Right renal cortex interstitium (tissue), 3 donors: ENCODE data around the gene CRIP3. TPM values are rescaled to one million over a fixed set of nuclear protein-coding genes. Genes with fewer than 3 reads are reported as not detected.

Source experiments
- DNase-seq, 3 donors: peaks; one replicate each; pipeline ENCODE4 v3.0.0-alpha.2; 2013; ENCODE audit warnings: low read depth in 3 of 3, low spot score in 2 of 3
- polyA plus RNA-seq, 3 donors: library from polyadenylated mRNA; unstranded; fragments of 120-200 nt; gene quantifications; one replicate each; pipeline ENCODE4 v1.2.1, GENCODE V29; 2013; ENCODE audit not compliant: insufficient read length in 3 of 3

Gene CRIP3
- polyA plus RNA-seq, 3 donors = 2.6 to 3.2 (median 2.8) TPM

- DNase-seq = no peak
Observed at GRCh38 chr6:43290905-43291355, 17.7 kb downstream of the CRIP3 start.

GRCh38 chr6:43290339-43290904, 18.2 kb downstream of the CRIP3 start:
- DNase-seq = no peak

GRCh38 chr6:43287717-43288679, 20.6 kb downstream of the CRIP3 start:
- no peak for DNase-seq

- no peak for DNase-seq
Observed at GRCh38 chr6:43286980-43287716, 21.5 kb downstream of the CRIP3 start.

GRCh38 chr6:43286456-43286979, 22.1 kb downstream of the CRIP3 start:
- no peak for DNase-seq

- no peak for DNase-seq
Observed at GRCh38 chr6:43285832-43286231, 22.8 kb downstream of the CRIP3 start.

- no peak for DNase-seq
Observed at GRCh38 chr6:43284991-43285781, 23.4 kb downstream of the CRIP3 start.

- no peak for DNase-seq
Observed at GRCh38 chr6:43283905-43284304, 24.7 kb downstream of the CRIP3 start.

- DNase-seq = no peak
Observed at GRCh38 chr6:43283514-43283901, 25.1 kb downstream of the CRIP3 start.

- no peak for DNase-seq
Observed at GRCh38 chr6:43282636-43283513, 25.8 kb downstream of the CRIP3 start.

- DNase-seq = no peak
Observed at GRCh38 chr6:43282060-43282459, 26.6 kb downstream of the CRIP3 start.

GRCh38 chr6:43280234-43280633, 28.4 kb downstream of the CRIP3 start:
- DNase-seq = no peak

GRCh38 chr6:43278524-43279078, 30.0 kb downstream of the CRIP3 start:
- DNase-seq = no peak

- DNase-seq = no peak
Observed at GRCh38 chr6:43277643-43278523, 30.7 kb downstream of the CRIP3 start.

GRCh38 chr6:43277306-43277642, 31.4 kb downstream of the CRIP3 start:
- DNase-seq = no peak

GRCh38 chr6:43276577-43277305, 31.9 kb downstream of the CRIP3 start:
- DNase-seq = no peak

- DNase-seq = no peak
Observed at GRCh38 chr6:43275801-43276576, 32.6 kb downstream of the CRIP3 start.
